ENCODE measurements around the gene CDH13.

The CDH13 gene

GRCh38 chr16:83010776-83011720, 384.3 kb downstream of the CDH13 start:
- no peak for FAIRE-seq

GRCh38 chr16:83011939-83012338, 385.2 kb downstream of the CDH13 start:
- FAIRE-seq, result no peak

GRCh38 chr16:83013071-83013470, 386.3 kb downstream of the CDH13 start:
- no peak for FAIRE-seq

GRCh38 chr16:83019963-83020362, 393.2 kb downstream of the CDH13 start:
- no peak for FAIRE-seq

GRCh38 chr16:83021045-83021444, 394.3 kb downstream of the CDH13 start:
- FAIRE-seq, result no peak

- no peak for FAIRE-seq
Observed at GRCh38 chr16:83021746-83022145, 395.0 kb downstream of the CDH13 start.

GRCh38 chr16:83023011-83023410, 396.2 kb downstream of the CDH13 start:
- FAIRE-seq, result no peak

GRCh38 chr16:83023640-83024039, 396.9 kb downstream of the CDH13 start:
- FAIRE-seq, result no peak

- FAIRE-seq, result no peak
Observed at GRCh38 chr16:83027973-83028372, 401.2 kb downstream of the CDH13 start.

GRCh38 chr16:83029467-83029866, 402.7 kb downstream of the CDH13 start:
- FAIRE-seq, result no peak

GRCh38 chr16:83031524-83031923, 404.8 kb downstream of the CDH13 start:
- FAIRE-seq, result no peak

- FAIRE-seq, result no peak
Observed at GRCh38 chr16:83037102-83037501, 410.3 kb downstream of the CDH13 start.

GRCh38 chr16:83037884-83038283, 411.1 kb downstream of the CDH13 start:
- no peak for FAIRE-seq

GRCh38 chr16:83040174-83040573, 413.4 kb downstream of the CDH13 start:
- no peak for FAIRE-seq

GRCh38 chr16:83044589-83044988, 417.8 kb downstream of the CDH13 start:
- FAIRE-seq, result no peak

GRCh38 chr16:83045790-83046189, 419.0 kb downstream of the CDH13 start:
- FAIRE-seq, result no peak

- FAIRE-seq, result no peak
Observed at GRCh38 chr16:83046664-83047063, 419.9 kb downstream of the CDH13 start.

- FAIRE-seq, result no peak
Observed at GRCh38 chr16:83051451-83051850, 424.7 kb downstream of the CDH13 start.

GRCh38 chr16:83054283-83054682, 427.5 kb downstream of the CDH13 start:
- FAIRE-seq, result no peak

GRCh38 chr16:83058376-83058775, 431.6 kb downstream of the CDH13 start:
- no peak for FAIRE-seq

GRCh38 chr16:83059237-83059636, 432.5 kb downstream of the CDH13 start:
- FAIRE-seq, result no peak

GRCh38 chr16:83066011-83066410, 439.2 kb downstream of the CDH13 start:
- FAIRE-seq, result no peak

GRCh38 chr16:83066881-83067280, 440.1 kb downstream of the CDH13 start:
- FAIRE-seq, result no peak

- FAIRE-seq, result no peak
Observed at GRCh38 chr16:83068686-83069085, 441.9 kb downstream of the CDH13 start.
